HEK293 (cell line): ENCODE measurements around the gene STEEP1.
A peak's percentile ranks its signal among the peaks of the same experiment; 100 is the strongest.

Experiments
- FEZF1 ChIP-seq: fragments of 450-650 bp; formaldehyde crosslinking; IDR thresholded peaks from 2 replicates; pipeline ENCODE4 v1.5.1; 2016; ENCODE audit warnings: missing biosample characterization, missing genetic modification characterization
- MEIS1 ChIP-seq: sonication (generic); formaldehyde crosslinking; IDR thresholded peaks from 2 replicates; pipeline ENCODE4 v1.8.1; 2022; ENCODE audit warnings: missing genetic modification reagents, mild to moderate bottlenecking, borderline replicate concordance
- OSR2 ChIP-seq: fragments of 450-650 bp; formaldehyde crosslinking; IDR thresholded peaks from 2 replicates; pipeline ENCODE4 v1.5.1; 2016; ENCODE audit warnings: missing biosample characterization, missing genetic modification characterization
- RBAK ChIP-seq: fragments of 450-650 bp; formaldehyde crosslinking; IDR thresholded peaks from 2 replicates; pipeline ENCODE4 v1.5.1; 2016; ENCODE audit warnings: missing biosample characterization, missing genetic modification characterization
- SETDB1 ChIP-seq: IDR thresholded peaks from one replicate; pipeline ENCODE4 v1.6.1; 2017; ENCODE audit warnings: mild to moderate bottlenecking, low read length, moderate library complexity, mixed read lengths; ENCODE audit not compliant: insufficient read length
- TRIM28 ChIP-seq: IDR thresholded peaks from 2 replicates; pipeline ENCODE4 v1.6.1; 2011; ENCODE audit warnings: low read length, control low read depth, borderline replicate concordance
- ZBTB1 ChIP-seq: fragments of 450-650 bp; formaldehyde crosslinking; IDR thresholded peaks from 2 replicates; pipeline ENCODE4 v1.5.1; 2016; ENCODE audit warnings: missing biosample characterization, missing genetic modification characterization
- ZNF133 ChIP-seq: fragments of 450-650 bp; formaldehyde crosslinking; IDR thresholded peaks from 2 replicates; pipeline ENCODE4 v1.5.1; 2016; ENCODE audit warnings: missing biosample characterization, missing genetic modification characterization
- ZNF157 ChIP-seq: fragments of 450-650 bp; formaldehyde crosslinking; IDR thresholded peaks from 2 replicates; pipeline ENCODE4 v1.5.1; 2016; ENCODE audit warnings: missing biosample characterization, missing genetic modification characterization
- ZNF16 ChIP-seq: fragments of 450-650 bp; formaldehyde crosslinking; IDR thresholded peaks from 2 replicates; pipeline ENCODE4 v1.5.1; 2016; ENCODE audit warnings: low read depth, missing biosample characterization, missing genetic modification characterization
- ZNF214 ChIP-seq: fragments of 450-650 bp; formaldehyde crosslinking; IDR thresholded peaks from 2 replicates; pipeline ENCODE4 v1.5.1; 2017; ENCODE audit warnings: missing biosample characterization, mild to moderate bottlenecking, missing genetic modification characterization, borderline replicate concordance
- ZNF433 ChIP-seq: fragments of 450-650 bp; formaldehyde crosslinking; IDR thresholded peaks from 2 replicates; pipeline ENCODE4 v1.5.1; 2016; ENCODE audit warnings: missing biosample characterization, missing genetic modification characterization, low read depth
- ZNF555 ChIP-seq: fragments of 450-650 bp; formaldehyde crosslinking; conservative IDR thresholded peaks from 2 replicates; pipeline ENCODE4 v1.5.1; 2017; ENCODE audit warnings: missing biosample characterization, mild to moderate bottlenecking, missing genetic modification characterization, inconsistent platforms
- ZNF561 ChIP-seq: fragments of 450-650 bp; IDR thresholded peaks from 2 replicates; pipeline ENCODE4 v1.5.1; 2018; ENCODE audit warnings: missing biosample characterization, missing genetic modification characterization, borderline replicate concordance
- ZNF596 ChIP-seq: fragments of 450-650 bp; IDR thresholded peaks from 2 replicates; pipeline ENCODE4 v1.5.0; 2018; ENCODE audit warnings: missing biosample characterization, mild to moderate bottlenecking, missing genetic modification characterization, moderate library complexity
- ZNF621 ChIP-seq: fragments of 450-650 bp; formaldehyde crosslinking; IDR thresholded peaks from 2 replicates; pipeline ENCODE4 v1.5.1; 2017; ENCODE audit warnings: missing biosample characterization, missing genetic modification characterization
- ZNF791 ChIP-seq: fragments of 450-650 bp; formaldehyde crosslinking; IDR thresholded peaks from 2 replicates; pipeline ENCODE4 v1.5.1; 2016; ENCODE audit warnings: missing biosample characterization, missing genetic modification characterization
- ZNF837 ChIP-seq: fragments of 450-650 bp; formaldehyde crosslinking; IDR thresholded peaks from 2 replicates; pipeline ENCODE4 v1.5.1; 2016; ENCODE audit warnings: missing biosample characterization, missing genetic modification characterization
- TF ChIP-seq, protein P1 (sequence below): fragments of 450-650 bp; formaldehyde crosslinking; IDR thresholded peaks from 2 replicates; pipeline ENCODE4 v1.5.1; 2016; ENCODE audit warnings: missing biosample characterization, missing genetic modification characterization
- TF ChIP-seq, protein P2 (sequence below): fragments of 450-650 bp; formaldehyde crosslinking; IDR thresholded peaks from 2 replicates; pipeline ENCODE4 v1.5.1; 2016; ENCODE audit warnings: missing biosample characterization, missing genetic modification characterization
- TF ChIP-seq, protein P3 (sequence below): fragments of 450-650 bp; formaldehyde crosslinking; IDR thresholded peaks from 2 replicates; pipeline ENCODE4 v1.5.1; 2016; ENCODE audit warnings: missing biosample characterization, missing genetic modification characterization
- TF ChIP-seq, protein P4 (sequence below): fragments of 450-650 bp; formaldehyde crosslinking; IDR thresholded peaks from 2 replicates; pipeline ENCODE4 v1.5.1; 2016; ENCODE audit warnings: missing biosample characterization, missing genetic modification characterization
- TF ChIP-seq, protein P5 (sequence below): fragments of 450-650 bp; formaldehyde crosslinking; IDR thresholded peaks from 2 replicates; pipeline ENCODE4 v1.5.1; 2016; ENCODE audit warnings: missing biosample characterization, missing genetic modification characterization
- TF ChIP-seq, protein P6 (sequence below): fragments of 450-650 bp; formaldehyde crosslinking; IDR thresholded peaks from 2 replicates; pipeline ENCODE4 v1.5.1; 2016; ENCODE audit warnings: missing biosample characterization, missing genetic modification characterization
- TF ChIP-seq, protein P7 (sequence below): sonication (generic); formaldehyde crosslinking; IDR thresholded peaks from 2 replicates; pipeline ENCODE4 v1.8.1; 2022; ENCODE audit warnings: mild to moderate bottlenecking, moderate library complexity, missing genetic modification reagents

STEEP1 gene

DNA sequence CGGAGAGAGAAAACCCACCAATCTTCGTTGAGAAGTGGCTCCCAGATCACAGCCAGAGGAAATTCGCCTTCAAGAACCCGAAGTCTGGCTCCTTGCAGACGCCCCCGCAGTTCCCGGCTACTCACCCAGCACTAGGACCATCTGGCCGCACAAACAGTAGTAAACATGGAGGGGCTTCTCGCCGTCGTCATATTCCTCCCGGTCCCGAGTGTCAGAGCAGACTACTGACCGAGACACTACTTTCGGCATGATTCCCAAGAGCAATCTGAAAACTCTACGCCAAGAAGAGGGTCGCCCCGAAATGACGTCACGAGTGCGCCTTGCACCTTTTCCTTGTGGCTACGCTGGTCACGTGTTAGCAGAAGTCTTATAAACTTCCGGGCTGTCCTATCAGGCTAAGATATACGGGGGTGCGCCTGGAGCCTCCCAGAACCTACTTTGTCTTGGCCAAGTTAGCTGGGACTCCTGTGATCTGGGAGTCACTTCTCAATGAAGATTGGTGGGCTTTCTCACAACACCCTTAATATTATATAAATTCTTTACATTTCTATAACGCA is at the start of gene STEEP1 (continued):
- TF ChIP-seq, protein P1, sequence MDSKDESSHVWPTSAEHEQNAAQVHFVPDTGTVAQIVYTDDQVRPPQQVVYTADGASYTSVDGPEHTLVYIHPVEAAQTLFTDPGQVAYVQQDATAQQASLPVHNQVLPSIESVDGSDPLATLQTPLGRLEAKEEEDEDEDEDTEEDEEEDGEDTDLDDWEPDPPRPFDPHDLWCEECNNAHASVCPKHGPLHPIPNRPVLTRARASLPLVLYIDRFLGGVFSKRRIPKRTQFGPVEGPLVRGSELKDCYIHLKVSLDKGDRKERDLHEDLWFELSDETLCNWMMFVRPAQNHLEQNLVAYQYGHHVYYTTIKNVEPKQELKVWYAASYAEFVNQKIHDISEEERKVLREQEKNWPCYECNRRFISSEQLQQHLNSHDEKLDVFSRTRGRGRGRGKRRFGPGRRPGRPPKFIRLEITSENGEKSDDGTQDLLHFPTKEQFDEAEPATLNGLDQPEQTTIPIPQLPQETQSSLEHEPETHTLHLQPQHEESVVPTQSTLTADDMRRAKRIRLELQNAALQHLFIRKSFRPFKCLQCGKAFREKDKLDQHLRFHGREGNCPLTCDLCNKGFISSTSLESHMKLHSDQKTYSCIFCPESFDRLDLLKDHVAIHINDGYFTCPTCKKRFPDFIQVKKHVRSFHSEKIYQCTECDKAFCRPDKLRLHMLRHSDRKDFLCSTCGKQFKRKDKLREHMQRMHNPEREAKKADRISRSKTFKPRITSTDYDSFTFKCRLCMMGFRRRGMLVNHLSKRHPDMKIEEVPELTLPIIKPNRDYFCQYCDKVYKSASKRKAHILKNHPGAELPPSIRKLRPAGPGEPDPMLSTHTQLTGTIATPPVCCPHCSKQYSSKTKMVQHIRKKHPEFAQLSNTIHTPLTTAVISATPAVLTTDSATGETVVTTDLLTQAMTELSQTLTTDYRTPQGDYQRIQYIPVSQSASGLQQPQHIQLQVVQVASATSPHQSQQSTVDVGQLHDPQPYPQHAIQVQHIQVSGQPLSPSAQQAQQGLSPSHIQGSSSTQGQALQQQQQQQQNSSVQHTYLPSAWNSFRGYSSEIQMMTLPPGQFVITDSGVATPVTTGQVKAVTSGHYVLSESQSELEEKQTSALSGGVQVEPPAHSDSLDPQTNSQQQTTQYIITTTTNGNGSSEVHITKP: peak; percentile 95
- no peak for TF ChIP-seq ZNF596 (tag by site-specific recombination)
- peak; percentile 75; the same call in 1 of the 2 replicates for TF ChIP-seq ZNF561
- TF ChIP-seq ZNF157 (tag by site-specific recombination): no peak
- TF ChIP-seq, protein P2, sequence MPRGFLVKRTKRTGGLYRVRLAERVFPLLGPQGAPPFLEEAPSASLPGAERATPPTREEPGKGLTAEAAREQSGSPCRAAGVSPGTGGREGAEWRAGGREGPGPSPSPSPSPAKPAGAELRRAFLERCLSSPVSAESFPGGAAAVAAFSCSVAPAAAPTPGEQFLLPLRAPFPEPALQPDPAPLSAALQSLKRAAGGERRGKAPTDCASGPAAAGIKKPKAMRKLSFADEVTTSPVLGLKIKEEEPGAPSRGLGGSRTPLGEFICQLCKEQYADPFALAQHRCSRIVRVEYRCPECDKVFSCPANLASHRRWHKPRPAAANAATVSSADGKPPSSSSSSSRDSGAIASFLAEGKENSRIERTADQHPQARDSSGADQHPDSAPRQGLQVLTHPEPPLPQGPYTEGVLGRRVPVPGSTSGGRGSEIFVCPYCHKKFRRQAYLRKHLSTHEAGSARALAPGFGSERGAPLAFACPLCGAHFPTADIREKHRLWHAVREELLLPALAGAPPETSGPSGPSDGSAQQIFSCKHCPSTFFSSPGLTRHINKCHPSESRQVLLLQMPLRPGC (tag by site-specific recombination): peak; percentile 51; the same call in 1 of the 2 replicates
- no peak for TF ChIP-seq MEIS1
- TF ChIP-seq, protein P3, sequence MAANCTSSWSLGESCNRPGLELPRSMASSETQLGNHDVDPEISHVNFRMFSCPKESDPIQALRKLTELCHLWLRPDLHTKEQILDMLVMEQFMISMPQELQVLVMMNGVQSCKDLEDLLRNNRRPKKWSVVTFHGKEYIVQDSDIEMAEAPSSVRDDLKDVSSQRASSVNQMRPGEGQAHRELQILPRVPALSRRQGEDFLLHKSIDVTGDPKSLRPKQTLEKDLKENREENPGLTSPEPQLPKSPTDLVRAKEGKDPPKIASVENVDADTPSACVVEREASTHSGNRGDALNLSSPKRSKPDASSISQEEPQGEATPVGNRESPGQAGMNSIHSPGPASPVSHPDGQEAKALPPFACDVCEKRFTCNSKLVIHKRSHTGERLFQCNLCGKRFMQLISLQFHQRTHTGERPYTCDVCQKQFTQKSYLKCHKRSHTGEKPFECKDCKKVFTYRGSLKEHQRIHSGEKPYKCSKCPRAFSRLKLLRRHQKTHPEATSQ (tag by site-specific recombination): no peak
- TF ChIP-seq ZNF837: no peak
- no peak for TF ChIP-seq ZNF214 (tag by site-specific recombination)
- TF ChIP-seq ZNF791: no peak
- TF ChIP-seq, protein P4, sequence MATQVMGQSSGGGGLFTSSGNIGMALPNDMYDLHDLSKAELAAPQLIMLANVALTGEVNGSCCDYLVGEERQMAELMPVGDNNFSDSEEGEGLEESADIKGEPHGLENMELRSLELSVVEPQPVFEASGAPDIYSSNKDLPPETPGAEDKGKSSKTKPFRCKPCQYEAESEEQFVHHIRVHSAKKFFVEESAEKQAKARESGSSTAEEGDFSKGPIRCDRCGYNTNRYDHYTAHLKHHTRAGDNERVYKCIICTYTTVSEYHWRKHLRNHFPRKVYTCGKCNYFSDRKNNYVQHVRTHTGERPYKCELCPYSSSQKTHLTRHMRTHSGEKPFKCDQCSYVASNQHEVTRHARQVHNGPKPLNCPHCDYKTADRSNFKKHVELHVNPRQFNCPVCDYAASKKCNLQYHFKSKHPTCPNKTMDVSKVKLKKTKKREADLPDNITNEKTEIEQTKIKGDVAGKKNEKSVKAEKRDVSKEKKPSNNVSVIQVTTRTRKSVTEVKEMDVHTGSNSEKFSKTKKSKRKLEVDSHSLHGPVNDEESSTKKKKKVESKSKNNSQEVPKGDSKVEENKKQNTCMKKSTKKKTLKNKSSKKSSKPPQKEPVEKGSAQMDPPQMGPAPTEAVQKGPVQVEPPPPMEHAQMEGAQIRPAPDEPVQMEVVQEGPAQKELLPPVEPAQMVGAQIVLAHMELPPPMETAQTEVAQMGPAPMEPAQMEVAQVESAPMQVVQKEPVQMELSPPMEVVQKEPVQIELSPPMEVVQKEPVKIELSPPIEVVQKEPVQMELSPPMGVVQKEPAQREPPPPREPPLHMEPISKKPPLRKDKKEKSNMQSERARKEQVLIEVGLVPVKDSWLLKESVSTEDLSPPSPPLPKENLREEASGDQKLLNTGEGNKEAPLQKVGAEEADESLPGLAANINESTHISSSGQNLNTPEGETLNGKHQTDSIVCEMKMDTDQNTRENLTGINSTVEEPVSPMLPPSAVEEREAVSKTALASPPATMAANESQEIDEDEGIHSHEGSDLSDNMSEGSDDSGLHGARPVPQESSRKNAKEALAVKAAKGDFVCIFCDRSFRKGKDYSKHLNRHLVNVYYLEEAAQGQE (tag by site-specific recombination): no peak
- no peak for TF ChIP-seq ZNF621 (tag by site-specific recombination)
- no peak for TF ChIP-seq FEZF1
- no peak for TF ChIP-seq ZNF133 (tag by site-specific recombination)
- TF ChIP-seq SETDB1: no peak
- no peak for TF ChIP-seq OSR2 (tag by site-specific recombination)
- no peak for TF ChIP-seq TRIM28
- TF ChIP-seq ZNF555 (tag by site-specific recombination): no peak
- no peak for TF ChIP-seq ZNF433
- TF ChIP-seq, protein P5, sequence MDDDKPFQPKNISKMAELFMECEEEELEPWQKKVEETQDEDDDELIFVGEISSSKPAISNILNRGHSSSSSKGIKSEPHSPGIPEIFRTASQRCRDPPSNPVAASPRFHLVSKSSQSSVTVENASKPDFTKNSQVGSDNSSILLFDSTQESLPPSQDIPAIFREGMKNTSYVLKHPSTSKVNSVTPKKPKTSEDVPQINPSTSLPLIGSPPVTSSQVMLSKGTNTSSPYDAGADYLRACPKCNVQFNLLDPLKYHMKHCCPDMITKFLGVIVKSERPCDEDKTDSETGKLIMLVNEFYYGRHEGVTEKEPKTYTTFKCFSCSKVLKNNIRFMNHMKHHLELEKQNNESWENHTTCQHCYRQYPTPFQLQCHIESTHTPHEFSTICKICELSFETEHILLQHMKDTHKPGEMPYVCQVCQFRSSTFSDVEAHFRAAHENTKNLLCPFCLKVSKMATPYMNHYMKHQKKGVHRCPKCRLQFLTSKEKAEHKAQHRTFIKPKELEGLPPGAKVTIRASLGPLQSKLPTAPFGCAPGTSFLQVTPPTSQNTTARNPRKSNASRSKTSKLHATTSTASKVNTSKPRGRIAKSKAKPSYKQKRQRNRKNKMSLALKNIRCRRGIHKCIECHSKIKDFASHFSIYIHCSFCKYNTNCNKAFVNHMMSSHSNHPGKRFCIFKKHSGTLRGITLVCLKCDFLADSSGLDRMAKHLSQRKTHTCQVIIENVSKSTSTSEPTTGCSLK (tag by site-specific recombination): no peak
- TF ChIP-seq ZNF16 (tag by site-specific recombination): no peak
- TF ChIP-seq, protein P6, sequence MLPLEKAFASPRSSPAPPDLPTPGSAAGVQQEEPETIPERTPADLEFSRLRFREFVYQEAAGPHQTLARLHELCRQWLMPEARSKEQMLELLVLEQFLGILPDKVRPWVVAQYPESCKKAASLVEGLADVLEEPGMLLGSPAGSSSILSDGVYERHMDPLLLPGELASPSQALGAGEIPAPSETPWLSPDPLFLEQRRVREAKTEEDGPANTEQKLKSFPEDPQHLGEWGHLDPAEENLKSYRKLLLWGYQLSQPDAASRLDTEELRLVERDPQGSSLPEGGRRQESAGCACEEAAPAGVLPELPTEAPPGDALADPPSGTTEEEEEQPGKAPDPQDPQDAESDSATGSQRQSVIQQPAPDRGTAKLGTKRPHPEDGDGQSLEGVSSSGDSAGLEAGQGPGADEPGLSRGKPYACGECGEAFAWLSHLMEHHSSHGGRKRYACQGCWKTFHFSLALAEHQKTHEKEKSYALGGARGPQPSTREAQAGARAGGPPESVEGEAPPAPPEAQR: no peak
- no peak for TF ChIP-seq ZBTB1
- TF ChIP-seq RBAK (tag by site-specific recombination): no peak
- TF ChIP-seq, protein P7, sequence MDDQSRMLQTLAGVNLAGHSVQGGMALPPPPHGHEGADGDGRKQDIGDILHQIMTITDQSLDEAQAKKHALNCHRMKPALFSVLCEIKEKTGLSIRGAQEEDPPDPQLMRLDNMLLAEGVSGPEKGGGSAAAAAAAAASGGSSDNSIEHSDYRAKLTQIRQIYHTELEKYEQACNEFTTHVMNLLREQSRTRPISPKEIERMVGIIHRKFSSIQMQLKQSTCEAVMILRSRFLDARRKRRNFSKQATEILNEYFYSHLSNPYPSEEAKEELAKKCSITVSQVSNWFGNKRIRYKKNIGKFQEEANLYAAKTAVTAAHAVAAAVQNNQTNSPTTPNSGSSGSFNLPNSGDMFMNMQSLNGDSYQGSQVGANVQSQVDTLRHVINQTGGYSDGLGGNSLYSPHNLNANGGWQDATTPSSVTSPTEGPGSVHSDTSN (CRISPR knock-in tag): no peak
